K562 (cell line): ENCODE measurements around the gene MLIP.

Experiments used
- CREBBP ChIP-seq: IDR thresholded peaks from one replicate; pipeline ENCODE4 v1.6.1; 2012; ENCODE audit warnings: low read depth, mild to moderate bottlenecking, control low read depth, inconsistent platforms, low read length
- POLR2AphosphoS5 ChIP-seq: IDR thresholded peaks from 2 replicates; pipeline ENCODE4 v1.6.1; 2011; ENCODE audit warnings: mild to moderate bottlenecking, low read depth, low read length, moderate library complexity; ENCODE audit not compliant: control insufficient read depth, insufficient read depth
- PREB ChIP-seq: sonication (generic); formaldehyde crosslinking; IDR thresholded peaks from 2 replicates; pipeline ENCODE4 v1.8.1; 2023; ENCODE audit warnings: mild to moderate bottlenecking, missing genetic modification reagents
- ZNF174 ChIP-seq: fragments of 250-450 bp; sonication (Bioruptor Pico); IDR thresholded peaks from 2 replicates; pipeline ENCODE4 v1.4.0; 2020; ENCODE audit warnings: mild to moderate bottlenecking
- ZNF274 ChIP-seq: IDR thresholded peaks from 2 replicates; pipeline ENCODE4 v1.6.1; 2011; ENCODE audit warnings: low read depth, mild to moderate bottlenecking, low read length, moderate library complexity, borderline replicate concordance
- ZNF449 ChIP-seq: fragments of 250-450 bp; sonication (Bioruptor Pico); IDR thresholded peaks from 2 replicates; pipeline ENCODE4 v1.8.0; 2022; ENCODE audit warnings: moderate library complexity, mild to moderate bottlenecking, inconsistent platforms
- ZNF780A ChIP-seq: fragments of 250-450 bp; sonication (Bioruptor Pico); IDR thresholded peaks from 2 replicates; pipeline ENCODE4 v1.5.0; 2021; ENCODE audit warnings: mild to moderate bottlenecking
- TF ChIP-seq, protein P1 (sequence below), 3 experiments: IDR thresholded peaks in 2 of 3; conservative IDR thresholded peaks in 1 of 3; 2 replicates each; pipeline ENCODE4 v1.5.1; 2011 to 2012; ENCODE audit warnings: low read length in 3 of 3, mild to moderate bottlenecking in 3 of 3, control low read depth in 2 of 3, improper control_type of control experiment in 1 of 3, inconsistent platforms in 1 of 3, low read depth in 1 of 3, mixed read lengths in 1 of 3, moderate library complexity in 1 of 3; ENCODE audit not compliant: insufficient read depth in 2 of 3
- TF ChIP-seq, protein P2 (sequence below), 2 experiments: fragments of 450-650 bp; IDR thresholded peaks; 2 replicates each; pipeline ENCODE4 v1.6.1; 2016

DNA sequence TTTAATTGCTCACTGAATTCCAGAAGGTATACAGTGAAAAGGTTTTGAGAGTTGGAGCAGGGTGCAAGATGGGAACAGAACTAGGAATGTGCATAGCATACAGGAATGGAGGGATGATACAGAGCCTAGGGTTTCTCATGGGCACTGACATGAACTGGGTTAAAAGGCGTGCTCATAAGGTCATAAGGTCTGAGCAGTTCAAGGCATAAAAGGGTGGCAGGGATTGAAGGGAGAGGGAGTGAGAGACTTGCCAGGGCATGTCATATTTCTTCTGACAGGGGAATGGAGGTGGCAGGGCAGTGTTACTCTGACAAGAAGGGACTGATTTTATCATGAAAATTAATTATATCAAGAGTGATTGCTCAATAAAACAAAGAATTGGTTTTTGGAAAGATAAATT, 4.7 kb downstream of the MLIP start:
- TF ChIP-seq, protein P1, sequence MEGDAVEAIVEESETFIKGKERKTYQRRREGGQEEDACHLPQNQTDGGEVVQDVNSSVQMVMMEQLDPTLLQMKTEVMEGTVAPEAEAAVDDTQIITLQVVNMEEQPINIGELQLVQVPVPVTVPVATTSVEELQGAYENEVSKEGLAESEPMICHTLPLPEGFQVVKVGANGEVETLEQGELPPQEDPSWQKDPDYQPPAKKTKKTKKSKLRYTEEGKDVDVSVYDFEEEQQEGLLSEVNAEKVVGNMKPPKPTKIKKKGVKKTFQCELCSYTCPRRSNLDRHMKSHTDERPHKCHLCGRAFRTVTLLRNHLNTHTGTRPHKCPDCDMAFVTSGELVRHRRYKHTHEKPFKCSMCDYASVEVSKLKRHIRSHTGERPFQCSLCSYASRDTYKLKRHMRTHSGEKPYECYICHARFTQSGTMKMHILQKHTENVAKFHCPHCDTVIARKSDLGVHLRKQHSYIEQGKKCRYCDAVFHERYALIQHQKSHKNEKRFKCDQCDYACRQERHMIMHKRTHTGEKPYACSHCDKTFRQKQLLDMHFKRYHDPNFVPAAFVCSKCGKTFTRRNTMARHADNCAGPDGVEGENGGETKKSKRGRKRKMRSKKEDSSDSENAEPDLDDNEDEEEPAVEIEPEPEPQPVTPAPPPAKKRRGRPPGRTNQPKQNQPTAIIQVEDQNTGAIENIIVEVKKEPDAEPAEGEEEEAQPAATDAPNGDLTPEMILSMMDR (IDR thresholded peaks at IDR 0.05 in 2 of 3, conservative IDR thresholded peaks at IDR 0.05 in 1 of 3; ENCODE audit: insufficient read depth in 2 of 3, low read depth in 1 of 3, low read length in 3 of 3), result no peak
- TF ChIP-seq ZNF780A (no peak), CREBBP (no peak), PREB (CRISPR knock-in tag) (no peak), ZNF449 (CRISPR knock-in tag) (no peak), POLR2AphosphoS5 (no peak), ZNF274 (no peak), ZNF174 (CRISPR knock-in tag) (no peak)
- TF ChIP-seq, protein P2, sequence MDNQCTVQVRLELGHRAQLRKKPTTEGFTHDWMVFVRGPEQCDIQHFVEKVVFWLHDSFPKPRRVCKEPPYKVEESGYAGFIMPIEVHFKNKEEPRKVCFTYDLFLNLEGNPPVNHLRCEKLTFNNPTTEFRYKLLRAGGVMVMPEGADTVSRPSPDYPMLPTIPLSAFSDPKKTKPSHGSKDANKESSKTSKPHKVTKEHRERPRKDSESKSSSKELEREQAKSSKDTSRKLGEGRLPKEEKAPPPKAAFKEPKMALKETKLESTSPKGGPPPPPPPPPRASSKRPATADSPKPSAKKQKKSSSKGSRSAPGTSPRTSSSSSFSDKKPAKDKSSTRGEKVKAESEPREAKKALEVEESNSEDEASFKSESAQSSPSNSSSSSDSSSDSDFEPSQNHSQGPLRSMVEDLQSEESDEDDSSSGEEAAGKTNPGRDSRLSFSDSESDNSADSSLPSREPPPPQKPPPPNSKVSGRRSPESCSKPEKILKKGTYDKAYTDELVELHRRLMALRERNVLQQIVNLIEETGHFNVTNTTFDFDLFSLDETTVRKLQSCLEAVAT (IDR thresholded peaks at IDR 0.05), result no peak
